ENCODE data around the gene GRPR. TPM values are rescaled to one million over a fixed set of nuclear protein-coding genes. Genes with fewer than 3 reads are reported as not detected.
"Not testable (repeated sequence)": the region's sequence is repeated elsewhere in the genome, so short reads cannot be mapped to it uniquely, and the experiment has no call there.

The GRPR gene
- total RNA-seq, 1 experiment from 2014 or later, result 0.45 TPM

DNA sequence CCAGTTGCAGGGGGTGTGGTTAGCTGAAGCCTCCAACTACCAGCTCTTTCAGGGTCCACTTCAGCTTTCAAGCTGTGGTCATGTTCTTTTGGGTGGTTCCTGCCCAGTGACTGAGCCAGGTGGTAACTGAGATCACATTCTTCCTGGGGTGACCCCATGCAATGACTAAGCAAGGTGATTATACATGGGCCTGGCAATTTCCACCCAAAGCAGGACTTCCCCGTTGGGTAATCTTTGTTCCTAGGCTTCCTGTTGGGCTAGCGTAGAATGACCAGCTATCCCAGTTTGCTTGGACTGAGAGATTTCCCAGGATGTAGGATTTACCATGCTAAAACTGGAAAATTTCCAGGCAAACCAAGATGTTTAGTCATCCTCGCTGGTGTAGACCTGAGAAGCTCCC is 25.5 kb downstream of the GRPR start:
- Histone ChIP-seq H3K9me2 (replicated peaks; ENCODE audit: insufficient read depth, low read length) (no peaks in the 10 kb centered on the region), H3K9me3 (ENCODE audit: low read length) (no peaks in the 10 kb centered on the region), H3K36me3 (ENCODE audit: insufficient read depth, low read length) (no peaks in the 10 kb centered on the region), H3K4me2 (ENCODE audit: low read depth, low read length, poor library complexity, severe bottlenecking) (no peak overlapping the region), H3K27me3 (ENCODE audit: low read length) (no peaks in the 10 kb centered on the region), H2AFZ (ENCODE audit: low read length) (no peak overlapping the region), H3K4me1 (ENCODE audit: low read length) (no peaks in the 10 kb centered on the region), H3K9ac (ENCODE audit: low read length) (no peak overlapping the region), H3K27ac (ENCODE audit: low read length) (no peak overlapping the region), H3K79me2 (ENCODE audit: low read length) (no peaks in the 10 kb centered on the region), H4K20me1 (ENCODE audit: insufficient read depth, low read depth, low read length) (no peaks in the 10 kb centered on the region), H3K4me3 (ENCODE audit: low read length) (no peak overlapping the region)
- DNase-seq, result no peak

DNA sequence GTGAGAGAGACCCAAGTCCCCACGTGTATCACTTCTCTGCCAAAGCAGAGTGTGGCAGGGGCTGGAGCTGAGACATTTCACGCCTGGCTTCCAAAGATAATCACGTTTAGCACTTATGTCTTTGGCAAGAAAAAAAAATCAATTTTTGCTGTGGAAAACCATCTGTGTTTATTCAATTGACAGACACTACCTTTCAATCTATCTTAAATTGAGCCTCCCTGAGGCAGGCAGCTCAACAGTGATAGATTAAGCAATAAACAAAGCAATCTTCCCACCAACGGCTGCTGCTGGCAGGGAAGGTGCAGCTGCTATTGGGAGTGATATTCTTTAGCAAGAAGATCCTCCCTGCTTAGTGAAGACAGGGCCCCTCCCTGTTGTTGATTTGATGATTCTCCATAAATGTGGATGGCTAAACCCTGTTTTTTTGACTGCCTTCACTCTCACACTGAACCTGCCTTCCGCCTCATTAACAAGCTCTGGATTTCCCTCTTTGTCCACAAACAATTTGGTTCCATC is 32.3 kb downstream of the GRPR start:
- Histone ChIP-seq H4K20me1 (ENCODE audit: insufficient read depth, low read depth, low read length) (no peaks in the 10 kb centered on the region), H3K36me3 (ENCODE audit: insufficient read depth, low read length) (no peaks in the 10 kb centered on the region), H3K4me1 (ENCODE audit: low read length) (no peaks in the 10 kb centered on the region), H3K4me3 (ENCODE audit: low read length) (no peak overlapping the region), H2AFZ (ENCODE audit: low read length) (no peak overlapping the region), H3K27me3 (ENCODE audit: low read length) (no peaks in the 10 kb centered on the region), H3K4me2 (ENCODE audit: low read depth, low read length, poor library complexity, severe bottlenecking) (no peak overlapping the region), H3K9me2 (replicated peaks; ENCODE audit: insufficient read depth, low read length) (no peaks in the 10 kb centered on the region), H3K9me3 (ENCODE audit: low read length) (no peaks in the 10 kb centered on the region), H3K27ac (ENCODE audit: low read length) (no peak overlapping the region), H3K79me2 (ENCODE audit: low read length) (no peaks in the 10 kb centered on the region), H3K9ac (ENCODE audit: low read length) (no peak overlapping the region)
- no peak for DNase-seq

- Histone ChIP-seq H4K20me1 (ENCODE audit: insufficient read depth, low read depth, low read length) (no peaks in the 10 kb centered on the region), H3K9me3 (ENCODE audit: low read length) (no peaks in the 10 kb centered on the region), H3K9ac (ENCODE audit: low read length) (no peak overlapping the region), H3K27ac (ENCODE audit: low read length) (no peak overlapping the region), H3K4me2 (ENCODE audit: low read depth, low read length, poor library complexity, severe bottlenecking) (no peak overlapping the region), H3K4me3 (ENCODE audit: low read length) (no peak overlapping the region), H3K27me3 (ENCODE audit: low read length) (no peaks in the 10 kb centered on the region), H3K36me3 (ENCODE audit: insufficient read depth, low read length) (no peaks in the 10 kb centered on the region), H2AFZ (ENCODE audit: low read length) (no peak overlapping the region), H3K9me2 (replicated peaks; ENCODE audit: insufficient read depth, low read length) (no peaks in the 10 kb centered on the region), H3K79me2 (ENCODE audit: low read length) (no peaks in the 10 kb centered on the region), H3K4me1 (ENCODE audit: low read length) (no peaks in the 10 kb centered on the region)
- no peak for DNase-seq
Measured at GRCh38 chrX:16156692-16157331, 33.4 kb downstream of the GRPR start.

DNA sequence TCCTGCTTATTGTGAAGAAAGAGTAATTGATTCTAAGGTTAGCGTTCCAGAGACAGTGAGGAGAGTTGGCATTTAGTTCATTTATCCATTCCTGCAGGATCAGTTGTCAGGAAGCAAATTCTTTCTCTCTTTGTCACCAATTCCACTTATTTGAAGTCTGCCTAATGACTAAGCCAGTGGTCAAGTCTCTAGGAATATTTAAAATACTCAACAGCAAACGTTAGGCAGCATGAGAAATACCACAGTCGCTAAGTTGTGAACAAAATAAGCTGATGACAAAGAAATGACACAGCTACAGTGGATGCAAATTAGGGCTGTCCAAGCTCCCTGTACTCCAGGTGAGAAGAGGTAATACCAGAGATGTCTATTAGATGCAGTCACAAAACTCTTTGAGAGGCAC is 37.4 kb downstream of the GRPR start:
- no peaks in the 10 kb centered on the region for H3K79me2 ChIP-seq (ENCODE audit: low read length)
- no peak overlapping the region for H3K9ac ChIP-seq (ENCODE audit: low read length)
- H3K4me1 ChIP-seq (ENCODE audit: low read length), result no peaks in the 10 kb centered on the region
- H3K4me2 ChIP-seq (ENCODE audit: low read depth, low read length, poor library complexity, severe bottlenecking), result no peak overlapping the region
- H4K20me1 ChIP-seq (ENCODE audit: insufficient read depth, low read depth, low read length), result no peaks in the 10 kb centered on the region
- no peaks in the 10 kb centered on the region for H3K9me3 ChIP-seq (ENCODE audit: low read length)
- H3K27me3 ChIP-seq (ENCODE audit: low read length), result no peaks in the 10 kb centered on the region
- no peaks in the 10 kb centered on the region for H3K36me3 ChIP-seq (ENCODE audit: insufficient read depth, low read length)
- DNase-seq, result no peak
- H3K27ac ChIP-seq (ENCODE audit: low read length), result no peak overlapping the region
- H2AFZ ChIP-seq (ENCODE audit: low read length), result no peak overlapping the region
- no peak overlapping the region for H3K4me3 ChIP-seq (ENCODE audit: low read length)
- no peaks in the 10 kb centered on the region for H3K9me2 ChIP-seq (replicated peaks; ENCODE audit: insufficient read depth, low read length)

- not testable (repeated sequence) for H2AFZ ChIP-seq (ENCODE audit: low read length); H3K9me3 ChIP-seq (ENCODE audit: low read length); H3K4me2 ChIP-seq (ENCODE audit: low read depth, low read length, poor library complexity, severe bottlenecking); H3K4me1 ChIP-seq (ENCODE audit: low read length); DNase-seq; H3K79me2 ChIP-seq (ENCODE audit: low read length); H3K36me3 ChIP-seq (ENCODE audit: insufficient read depth, low read length); H3K27me3 ChIP-seq (ENCODE audit: low read length); H3K4me3 ChIP-seq (ENCODE audit: low read length); H4K20me1 ChIP-seq (ENCODE audit: insufficient read depth, low read depth, low read length); H3K9me2 ChIP-seq (replicated peaks; ENCODE audit: insufficient read depth, low read length); H3K9ac ChIP-seq (ENCODE audit: low read length); H3K27ac ChIP-seq (ENCODE audit: low read length)
Measured at GRCh38 chrX:16161173-16161572, 37.8 kb downstream of the GRPR start.

DNA sequence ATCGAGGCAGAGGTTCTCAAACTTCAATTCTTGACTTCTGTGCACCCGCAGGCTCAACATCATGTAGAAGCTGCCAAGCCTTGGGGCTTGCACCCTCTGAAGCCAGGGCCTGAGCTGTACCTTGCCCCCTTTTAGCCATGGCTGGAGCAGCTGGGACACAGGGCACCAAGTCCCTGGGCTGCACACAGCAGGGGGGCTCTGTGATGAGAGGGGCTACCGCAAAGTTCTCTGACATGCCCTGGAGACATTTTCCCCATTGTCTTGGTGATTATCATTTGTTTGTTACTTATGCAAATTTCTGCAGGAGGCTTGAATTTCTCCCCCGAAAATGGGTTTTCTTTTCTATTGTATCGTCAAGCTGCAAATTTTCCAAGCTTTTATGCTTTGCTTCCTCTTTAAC is 39.0 kb downstream of the GRPR start:
- no peaks in the 10 kb centered on the region for H3K9me2 ChIP-seq (replicated peaks; ENCODE audit: insufficient read depth, low read length)
- H3K9me3 ChIP-seq (ENCODE audit: low read length), result no peaks in the 10 kb centered on the region
- H3K27ac ChIP-seq (ENCODE audit: low read length), result no peak overlapping the region
- H4K20me1 ChIP-seq (ENCODE audit: insufficient read depth, low read depth, low read length), result no peaks in the 10 kb centered on the region
- H3K4me1 ChIP-seq (ENCODE audit: low read length), result no peaks in the 10 kb centered on the region
- H3K4me3 ChIP-seq (ENCODE audit: low read length), result no peak overlapping the region
- H3K36me3 ChIP-seq (ENCODE audit: insufficient read depth, low read length), result no peaks in the 10 kb centered on the region
- no peak overlapping the region for H2AFZ ChIP-seq (ENCODE audit: low read length)
- no peak for DNase-seq
- H3K79me2 ChIP-seq (ENCODE audit: low read length), result no peaks in the 10 kb centered on the region
- no peak overlapping the region for H3K9ac ChIP-seq (ENCODE audit: low read length)
- no peak overlapping the region for H3K4me2 ChIP-seq (ENCODE audit: low read depth, low read length, poor library complexity, severe bottlenecking)
- H3K27me3 ChIP-seq (ENCODE audit: low read length), result no peaks in the 10 kb centered on the region

DNA sequence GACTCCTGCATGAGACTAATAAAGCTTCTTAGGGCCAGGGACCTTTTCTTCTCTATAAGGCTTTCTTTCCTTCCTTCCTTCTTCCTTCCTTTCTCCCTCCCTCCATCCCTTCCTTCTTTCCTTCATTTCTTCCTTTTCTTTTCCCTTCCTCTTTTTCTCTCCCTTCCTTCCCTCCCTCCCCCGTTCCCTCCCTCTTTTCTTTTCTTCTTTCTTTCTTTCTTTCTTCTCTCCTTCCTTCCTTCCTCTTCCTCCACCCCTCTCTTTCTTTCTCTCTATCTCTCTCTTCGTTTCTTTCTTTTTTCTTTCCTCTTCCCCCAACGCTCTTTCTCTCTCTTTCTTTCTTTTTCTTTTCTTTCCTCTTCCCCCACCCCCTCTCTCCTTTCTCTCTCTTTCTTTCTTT is 41.4 kb downstream of the GRPR start:
- DNase-seq, result no peak
- no peaks in the 10 kb centered on the region for H3K9me2 ChIP-seq (replicated peaks; ENCODE audit: insufficient read depth, low read length)
- H3K27ac ChIP-seq (ENCODE audit: low read length), result no peak overlapping the region
- no peak overlapping the region for H3K4me2 ChIP-seq (ENCODE audit: low read depth, low read length, poor library complexity, severe bottlenecking)
- no peaks in the 10 kb centered on the region for H4K20me1 ChIP-seq (ENCODE audit: insufficient read depth, low read depth, low read length)
- no peak overlapping the region for H3K4me3 ChIP-seq (ENCODE audit: low read length)
- no peaks in the 10 kb centered on the region for H3K9me3 ChIP-seq (ENCODE audit: low read length)
- H3K27me3 ChIP-seq (ENCODE audit: low read length), result no peaks in the 10 kb centered on the region
- no peak overlapping the region for H3K9ac ChIP-seq (ENCODE audit: low read length)
- no peaks in the 10 kb centered on the region for H3K79me2 ChIP-seq (ENCODE audit: low read length)
- no peaks in the 10 kb centered on the region for H3K36me3 ChIP-seq (ENCODE audit: insufficient read depth, low read length)
- no peaks in the 10 kb centered on the region for H3K4me1 ChIP-seq (ENCODE audit: low read length)
- no peak overlapping the region for H2AFZ ChIP-seq (ENCODE audit: low read length)

DNA sequence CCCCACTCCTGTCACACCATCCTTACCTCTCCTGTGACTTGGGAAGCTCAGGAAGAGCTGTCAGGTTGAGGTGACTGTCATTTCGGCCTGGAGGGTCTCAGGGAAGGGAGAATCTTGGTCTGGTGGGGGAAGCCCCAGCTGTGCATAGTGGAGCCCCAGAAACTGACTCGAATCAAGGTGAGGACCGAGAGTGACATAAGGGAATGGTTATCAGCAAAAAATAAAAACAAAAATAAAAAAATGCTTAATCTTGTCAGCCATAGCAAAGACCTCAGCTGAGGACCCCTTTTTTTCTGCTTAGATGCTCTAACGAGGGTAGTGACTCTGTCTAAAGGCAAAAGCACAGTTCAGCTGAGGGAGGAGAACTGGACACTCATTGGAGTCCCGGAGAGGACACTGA is 43.8 kb downstream of the GRPR start, which contains the start of gene MAGEB17:
Gene MAGEB17, plus strand, starts transcription at position 301 of the 400 bp plus-strand sequence. CDS start 2,902 bp downstream, outside the sequence.
- Histone ChIP-seq H3K9me3 (ENCODE audit: low read length) (no peaks in the 10 kb centered on the region), H3K4me1 (ENCODE audit: low read length) (no peaks in the 10 kb centered on the region), H3K9ac (ENCODE audit: low read length) (no peak within 1 kb of the TSS), H3K36me3 (ENCODE audit: insufficient read depth, low read length) (no peaks in the 10 kb centered on the region), H3K27ac (ENCODE audit: low read length) (no peak within 1 kb of the TSS), H3K79me2 (ENCODE audit: low read length) (no peaks in the 10 kb centered on the region), H3K4me3 (ENCODE audit: low read length) (no peak within 1 kb of the TSS), H3K9me2 (replicated peaks; ENCODE audit: insufficient read depth, low read length) (no peaks in the 10 kb centered on the region), H4K20me1 (ENCODE audit: insufficient read depth, low read depth, low read length) (no peaks in the 10 kb centered on the region), H3K4me2 (ENCODE audit: low read depth, low read length, poor library complexity, severe bottlenecking) (no peak within 1 kb of the TSS), H3K27me3 (ENCODE audit: low read length) (no peaks in the 10 kb centered on the region), H2AFZ (ENCODE audit: low read length) (no peak within 1 kb of the TSS)
- DNase-seq, result no peak
